Motor neuron (in vitro differentiated cells): ENCODE measurements around the gene NELFA. TPM values are rescaled to one million over a fixed set of nuclear protein-coding genes. Genes with fewer than 3 reads are reported as not detected.

ENCODE experiments used
- ATAC-seq, 8 experiments: fragments of 200-7000 bp; cut with Tn5 transposase; replicated peaks in 6 of 8; 2 replicates each; pipeline ENCODE4 v1.8.0; 2021; ENCODE audit warnings: mild to moderate bottlenecking in 8 of 8, moderate library complexity in 8 of 8
- H3K27ac ChIP-seq, 2 donors: fragments of 250-450 bp; sonication (Bioruptor Pico); 2 replicates each; pipeline ENCODE4 v1.9.0; 2021; ENCODE audit warnings: antibody characterized with exemption in 2 of 2, mild to moderate bottlenecking in 2 of 2, moderate library complexity in 1 of 2
- H3K4me1 ChIP-seq, 2 donors: fragments of 250-450 bp; sonication (Bioruptor Pico); replicated peaks in 1 of 2; 2 replicates each; pipeline ENCODE4 v1.6.1; 2021; ENCODE audit warnings: antibody characterized with exemption in 2 of 2, mild to moderate bottlenecking in 2 of 2, moderate library complexity in 1 of 2
- H3K4me3 ChIP-seq, 5 donors: fragments of 250-450 bp; sonication (Bioruptor Pico); 2 replicates each; pipeline ENCODE4 v1.9.0; 2021; ENCODE audit warnings: antibody characterized with exemption in 5 of 5, mild to moderate bottlenecking in 5 of 5, moderate library complexity in 4 of 5
- WGBS, 10 experiments: fragments of 450-650 bp; shearing (Covaris generic); methylation state at CpG; one replicate each; pipeline ENCODE4 v1.0.0; 2022; 5-methylcytosine and 5-hydroxymethylcytosine counted together
- in situ Hi-C, 9 experiments: fragments of 400-800 bp; cut with MboI; loops; one replicate each; pipeline ENCODE4 v1.15.0; 2021; ENCODE audit warnings: low sequenced_read_pairs in 9 of 9, low pct_unique_long_range_greater_than_20kb in 2 of 9; ENCODE audit not compliant: unreplicated experiment in 9 of 9
- total RNA-seq, 8 experiments: library from RNA; unstranded; fragments of 300-600 nt; gene quantifications; 2 replicates each; pipeline versions ENCODE4 v1.2.3 to v1.2.4, GENCODE V29; 2022

The NELFA gene
- total RNA-seq, 8 experiments from 2014 or later, result 16.9 to 34.9 (median 27.9) TPM

GRCh38 chr4:1956631-1957030, 52.1 kb downstream of the NELFA start:
- ATAC-seq, result no peak
- H3K4me3 ChIP-seq, result no peak overlapping the region
- WGBS, 10 experiments, result 73 to 100% (median 92%) methylated on average over 1 to 9 of the region's 12 CpGs; no CpG with 5 or more reads in 2 of the 10 experiments
- H3K27ac ChIP-seq, result no peak overlapping the region
- in situ Hi-C loops, result no loop called here
- H3K4me1 ChIP-seq, result no peaks in the 10 kb centered on the region

- no peak for ATAC-seq
- H3K27ac ChIP-seq, result no peak overlapping the region
- no peaks in the 10 kb centered on the region for H3K4me1 ChIP-seq
- 90 to 100% (median 100%) methylated on average over 1 to 8 of the region's 9 CpGs; no CpG with 5 or more reads in 3 of the 10 experiments for WGBS, 10 experiments
- in situ Hi-C loops, result no loop called here
- H3K4me3 ChIP-seq, result no peak overlapping the region
These were observed 55.4 kb downstream of the NELFA start for GRCh38 chr4:1953335-1953734.

GRCh38 chr4:1952719-1953118, 56.1 kb downstream of the NELFA start:
- Histone ChIP-seq H3K27ac (no peak overlapping the region), H3K4me1 (no peaks in the 10 kb centered on the region), H3K4me3 (no peak overlapping the region)
- in situ Hi-C loops, result no loop called here
- no peak for ATAC-seq
- 95 to 100% (median 100%) methylated on average over 1 to 3 of the region's 5 CpGs; no CpG with 5 or more reads in 7 of the 10 experiments for WGBS, 10 experiments

GRCh38 chr4:1952058-1952700, 56.6 kb downstream of the NELFA start:
- no peak overlapping the region for H3K4me3 ChIP-seq
- no peaks in the 10 kb centered on the region for H3K4me1 ChIP-seq
- WGBS, 10 experiments, result 85 to 100% (median 94%) methylated on average over 1 to 7 of the region's 20 CpGs; no CpG with 5 or more reads in 5 of the 10 experiments
- in situ Hi-C loops, result no loop called here
- no peak overlapping the region for H3K27ac ChIP-seq
- no peak for ATAC-seq

- no peak for ATAC-seq
- peaks cover 4 to 5% of the 10 kb centered on the region in 2 donors for H3K4me1 ChIP-seq
- no peak overlapping the region for H3K4me3 ChIP-seq
- in situ Hi-C loops, result no loop called here
- 79 to 100% (median 87%) methylated on average over 1 to 9 of the region's 10 CpGs; no CpG with 5 or more reads in 1 of the 10 experiments for WGBS, 10 experiments
- H3K27ac ChIP-seq, result no peak overlapping the region
These were observed 58.4 kb downstream of the NELFA start for GRCh38 chr4:1950369-1950768.

DNA sequence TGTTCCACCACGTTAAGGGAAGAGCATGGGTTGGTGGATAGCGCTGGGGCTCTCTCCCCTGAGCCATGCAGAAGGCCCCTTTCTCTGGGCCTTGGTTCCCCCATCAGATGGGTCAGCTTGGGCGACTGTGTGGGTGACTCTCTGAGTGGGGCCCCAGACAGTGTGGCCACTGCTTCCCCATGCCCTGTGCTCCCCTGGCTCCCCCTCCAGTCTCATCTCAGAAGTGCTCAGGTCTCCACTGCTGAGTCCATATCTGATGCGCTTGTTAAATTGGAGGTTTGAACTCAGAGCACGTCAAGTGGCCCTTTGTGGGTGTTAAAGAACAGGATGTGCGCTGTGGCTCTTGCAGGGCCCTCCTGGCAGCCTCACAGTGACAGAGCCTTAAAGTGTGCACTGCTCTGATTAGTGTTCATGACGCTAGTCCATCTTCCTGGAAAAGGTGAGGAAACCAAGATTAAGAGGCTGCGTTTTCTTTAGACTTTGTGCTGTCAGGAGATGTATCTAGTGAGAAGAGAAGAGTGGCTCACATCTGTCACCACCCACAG, 59.8 kb downstream of the NELFA start:
- no peak for ATAC-seq
- 70 to 100% (median 90%) methylated on average over 1 to 5 of the region's 8 CpGs; no CpG with 5 or more reads in 3 of the 10 experiments for WGBS, 10 experiments
- in situ Hi-C loops, result no loop called here

DNA sequence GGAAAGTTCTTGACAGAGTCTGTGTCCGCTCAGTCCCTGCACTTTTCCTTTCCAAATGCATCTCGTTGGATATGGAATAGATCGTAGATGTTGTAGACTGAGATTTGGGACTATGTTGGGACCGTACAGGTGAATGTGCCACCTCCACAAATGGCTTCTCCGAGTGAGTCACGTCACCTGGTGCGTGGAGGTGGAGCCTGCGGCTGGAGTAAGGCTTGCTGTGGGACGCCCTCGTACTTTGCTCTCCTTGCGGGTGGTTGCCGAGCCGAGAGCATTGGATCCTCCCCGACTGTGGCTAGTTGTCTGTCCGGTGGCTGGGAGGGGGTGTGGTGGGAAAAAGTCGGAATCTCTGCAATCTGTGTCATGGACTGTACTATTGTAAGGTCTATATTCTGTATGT, 60.5 kb downstream of the NELFA start:
- no peak overlapping the region for H3K27ac ChIP-seq
- H3K4me1 ChIP-seq, result peaks cover 10 to 15% of the 10 kb centered on the region in 2 donors
- in situ Hi-C loops, result no loop called here
- no peak for ATAC-seq
- 61 to 100% (median 97%) methylated on average over 1 to 7 of the region's 16 CpGs; no CpG with 5 or more reads in 4 of the 10 experiments for WGBS, 10 experiments
- no peak overlapping the region for H3K4me3 ChIP-seq

More for the DNA sequence above, 59.8 kb downstream of the NELFA start:
- H3K4me1 ChIP-seq, result peaks cover 10 to 15% of the 10 kb centered on the region in 2 donors
- no peak overlapping the region for H3K4me3 ChIP-seq
- H3K27ac ChIP-seq, result no peak overlapping the region

- no peak overlapping the region for H3K27ac ChIP-seq
- 100% methylated on average over 1 of the region's 1 CpG; no CpG with 5 or more reads in 1 of the 10 experiments for WGBS, 10 experiments
- no peak for ATAC-seq
- no peak overlapping the region for H3K4me3 ChIP-seq
- in situ Hi-C loops, result no loop called here
- H3K4me1 ChIP-seq, result peaks cover 10 to 15% of the 10 kb centered on the region in 2 donors
These were observed 62.9 kb downstream of the NELFA start for GRCh38 chr4:1945912-1946311.

GRCh38 chr4:1945124-1945895, 63.5 kb downstream of the NELFA start:
- ATAC-seq, result peak in 5 of 8 experiments; percentile 95 to 97 (median 97)

GRCh38 chr4:1943928-1944327, 64.8 kb downstream of the NELFA start:
- in situ Hi-C loops, result no loop called here
- H3K4me3 ChIP-seq, result no peak overlapping the region
- 89 to 100% (median 100%) methylated on average over 1 to 5 of the region's 7 CpGs; no CpG with 5 or more reads in 5 of the 10 experiments for WGBS, 10 experiments
- H3K4me1 ChIP-seq, result peaks cover 10 to 15% of the 10 kb centered on the region in 2 donors
- ATAC-seq, result no peak
- H3K27ac ChIP-seq, result no peak overlapping the region

More at GRCh38 chr4:1945124-1945895, 63.5 kb downstream of the NELFA start:
- Histone ChIP-seq H3K4me1 (peaks cover 10 to 15% of the 10 kb centered on the region in 2 donors), H3K4me3 (no peak overlapping the region), H3K27ac (peak overlapping the region in 1 of 2 donors; percentile 18)
- in situ Hi-C loops, result no loop called here
- 24 to 84% (median 61%) methylated on average over 1 to 5 of the region's 11 CpGs; no CpG with 5 or more reads in 3 of the 10 experiments for WGBS, 10 experiments

GRCh38 chr4:1940566-1940965, 68.2 kb downstream of the NELFA start:
- peaks cover 8 to 13% of the 10 kb centered on the region in 2 donors for H3K4me1 ChIP-seq
- ATAC-seq, result no peak
- in situ Hi-C loops, result no loop called here
- H3K27ac ChIP-seq, result no peak overlapping the region
- 89 to 100% (median 100%) methylated on average over 1 to 3 of the region's 7 CpGs; no CpG with 5 or more reads in 3 of the 10 experiments for WGBS, 10 experiments
- H3K4me3 ChIP-seq, result no peak overlapping the region

GRCh38 chr4:1939664-1940509, 68.9 kb downstream of the NELFA start:
- 39 to 100% (median 92%) methylated on average over 3 to 11 of the region's 11 CpGs; no CpG with 5 or more reads in 1 of the 10 experiments for WGBS, 10 experiments
- in situ Hi-C loops, result no loop called here
- H3K27ac ChIP-seq, result no peak overlapping the region
- H3K4me3 ChIP-seq, result no peak overlapping the region
- H3K4me1 ChIP-seq, result peaks cover under 1 to 6% of the 10 kb centered on the region in 2 donors
- peak in 3 of 8 experiments; percentile 18 to 99 (median 89) for ATAC-seq
